ENCODE measurements around the gene MPPED1. TPM values are rescaled to one million over a fixed set of nuclear protein-coding genes. Genes with fewer than 3 reads are reported as not detected.

Gene MPPED1
- total RNA-seq, 1 donor from 2014 or later, result not detected

- intact Hi-C loops (cut with micrococcal nuclease), result no loop called here
- no peak for DNase-seq
- Histone ChIP-seq H3K36me3 (no peaks in the 10 kb centered on the region), H3K9me3 (replicated peaks) (peaks cover 6% of the 10 kb centered on the region), H3K27ac (replicated peaks) (no peak overlapping the region), H3K4me1 (no peaks in the 10 kb centered on the region), H3K4me3 (no peak overlapping the region), H3K27me3 (ENCODE audit: low read depth) (peaks cover 10% of the 10 kb centered on the region)
- TF ChIP-seq CTCF (IDR thresholded peaks at IDR 0.05; ENCODE audit: borderline replicate concordance), result no peak
Measured at GRCh38 chr22:43550672-43551071, 138.9 kb downstream of the MPPED1 start.

GRCh38 chr22:43553451-43554258 is 141.8 kb downstream of the MPPED1 start:
- Histone ChIP-seq H3K4me3 (no peak overlapping the region), H3K36me3 (no peaks in the 10 kb centered on the region), H3K4me1 (no peaks in the 10 kb centered on the region), H3K9me3 (replicated peaks) (peaks cover 19% of the 10 kb centered on the region), H3K27ac (replicated peaks) (no peak overlapping the region), H3K27me3 (ENCODE audit: low read depth) (peaks cover 10% of the 10 kb centered on the region)
- intact Hi-C loops (cut with micrococcal nuclease), result no loop called here
- TF ChIP-seq CTCF (IDR thresholded peaks at IDR 0.05; ENCODE audit: borderline replicate concordance), result no peak
- DNase-seq, result no peak

- H3K36me3 ChIP-seq, result no peaks in the 10 kb centered on the region
- intact Hi-C loops (cut with micrococcal nuclease), result no loop called here
- no peak for DNase-seq
- H3K27ac ChIP-seq (replicated peaks), result no peak overlapping the region
- no peak overlapping the region for H3K4me3 ChIP-seq
- no peak for TF ChIP-seq CTCF (IDR thresholded peaks at IDR 0.05; ENCODE audit: borderline replicate concordance)
- peaks cover 19% of the 10 kb centered on the region for H3K9me3 ChIP-seq (replicated peaks)
- no peaks in the 10 kb centered on the region for H3K4me1 ChIP-seq
- peaks cover 10% of the 10 kb centered on the region for H3K27me3 ChIP-seq (ENCODE audit: low read depth)
Measured at GRCh38 chr22:43554259-43554636, 142.4 kb downstream of the MPPED1 start.

- no peaks in the 10 kb centered on the region for H3K36me3 ChIP-seq
- H3K27ac ChIP-seq (replicated peaks), result no peak overlapping the region
- intact Hi-C loops (cut with micrococcal nuclease), result no loop called here
- H3K27me3 ChIP-seq (ENCODE audit: low read depth), result peaks cover 10% of the 10 kb centered on the region
- DNase-seq, result no peak
- TF ChIP-seq CTCF (IDR thresholded peaks at IDR 0.05; ENCODE audit: borderline replicate concordance), result no peak
- H3K9me3 ChIP-seq (replicated peaks), result peaks cover 19% of the 10 kb centered on the region
- no peaks in the 10 kb centered on the region for H3K4me1 ChIP-seq
- H3K4me3 ChIP-seq, result no peak overlapping the region
Measured at GRCh38 chr22:43554694-43555365, 143.0 kb downstream of the MPPED1 start.

- intact Hi-C loops (cut with micrococcal nuclease), result no loop called here
- DNase-seq, result no peak
- Histone ChIP-seq H3K9me3 (replicated peaks) (peaks cover 19% of the 10 kb centered on the region), H3K27ac (replicated peaks) (no peak overlapping the region), H3K4me3 (no peak overlapping the region), H3K27me3 (ENCODE audit: low read depth) (peaks cover 14% of the 10 kb centered on the region), H3K36me3 (no peaks in the 10 kb centered on the region), H3K4me1 (no peaks in the 10 kb centered on the region)
- TF ChIP-seq CTCF (IDR thresholded peaks at IDR 0.05; ENCODE audit: borderline replicate concordance), result no peak
Measured at GRCh38 chr22:43555561-43556515, 144.0 kb downstream of the MPPED1 start.

All from left ventricle myocardium inferior (tissue), 1 donor.